NCI-H1694 (cell line): ENCODE results near the gene TGFBR3L.
A peak's percentile ranks its signal among the peaks of the same experiment; 100 is the strongest.

Source experiments
- DNase-seq: peaks from one replicate; lab custom pipeline; 2025; lab: John Stamatoyannopoulos, UW

Gene TGFBR3L

DNA sequence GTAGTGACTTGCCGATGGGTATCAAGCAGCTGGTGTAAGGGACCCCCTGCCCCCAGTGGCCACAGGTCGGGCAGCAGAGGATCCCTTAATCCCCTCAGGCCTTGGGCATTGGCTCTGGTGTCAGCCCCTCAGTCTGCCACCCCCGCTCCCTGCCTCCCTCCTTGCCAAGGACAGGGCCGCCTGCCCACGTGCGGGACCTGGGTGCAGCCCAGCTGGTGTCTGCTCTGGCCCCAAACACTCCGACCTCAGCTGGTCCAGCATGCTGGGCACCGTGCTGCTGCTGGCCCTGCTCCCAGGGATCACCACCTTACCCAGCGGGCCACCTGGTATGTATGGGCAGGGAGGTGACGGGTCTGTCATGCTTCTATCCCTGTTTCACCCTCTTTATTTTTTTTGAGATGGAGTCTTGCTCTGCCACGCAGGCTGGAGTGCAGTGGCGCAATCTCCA, at the start of gene TGFBR3L:
Gene TGFBR3L (plus strand): TSS at position 233 of the 448 bp plus-strand sequence.
- no peak for DNase-seq

DNA sequence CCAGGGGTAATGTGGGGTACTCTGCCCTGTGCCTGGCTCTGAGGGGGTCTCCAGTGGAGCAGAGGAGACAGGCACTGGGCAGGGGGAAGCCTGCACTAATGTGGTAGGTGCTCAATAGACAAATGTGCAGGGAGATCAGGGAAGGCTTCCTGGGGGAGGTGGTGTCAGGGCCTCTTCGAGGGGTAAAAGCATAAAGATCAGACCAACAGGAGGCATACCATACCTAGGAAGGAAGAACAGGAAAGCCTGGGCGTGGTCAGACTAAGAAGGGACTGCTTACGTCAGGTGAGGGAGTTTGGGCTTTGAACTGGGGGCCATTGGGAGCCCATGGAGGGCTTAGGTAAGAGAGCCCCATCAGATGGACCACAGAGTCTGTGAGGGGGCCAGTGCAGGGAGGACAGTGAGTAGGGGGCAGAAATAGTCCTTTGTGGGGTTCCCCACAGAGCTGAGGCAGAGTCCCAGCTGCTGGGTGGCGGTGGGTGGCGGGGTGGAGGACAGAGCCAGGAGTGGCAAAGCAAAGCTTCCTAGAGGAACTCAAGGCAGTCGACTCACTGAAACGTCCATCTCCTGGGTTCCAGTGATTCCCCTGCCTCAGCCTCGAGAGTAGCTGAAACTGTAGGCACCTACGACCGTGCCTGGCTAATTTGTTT, 49.2 kb upstream of the TGFBR3L start:
- DNase-seq: no peak

DNA sequence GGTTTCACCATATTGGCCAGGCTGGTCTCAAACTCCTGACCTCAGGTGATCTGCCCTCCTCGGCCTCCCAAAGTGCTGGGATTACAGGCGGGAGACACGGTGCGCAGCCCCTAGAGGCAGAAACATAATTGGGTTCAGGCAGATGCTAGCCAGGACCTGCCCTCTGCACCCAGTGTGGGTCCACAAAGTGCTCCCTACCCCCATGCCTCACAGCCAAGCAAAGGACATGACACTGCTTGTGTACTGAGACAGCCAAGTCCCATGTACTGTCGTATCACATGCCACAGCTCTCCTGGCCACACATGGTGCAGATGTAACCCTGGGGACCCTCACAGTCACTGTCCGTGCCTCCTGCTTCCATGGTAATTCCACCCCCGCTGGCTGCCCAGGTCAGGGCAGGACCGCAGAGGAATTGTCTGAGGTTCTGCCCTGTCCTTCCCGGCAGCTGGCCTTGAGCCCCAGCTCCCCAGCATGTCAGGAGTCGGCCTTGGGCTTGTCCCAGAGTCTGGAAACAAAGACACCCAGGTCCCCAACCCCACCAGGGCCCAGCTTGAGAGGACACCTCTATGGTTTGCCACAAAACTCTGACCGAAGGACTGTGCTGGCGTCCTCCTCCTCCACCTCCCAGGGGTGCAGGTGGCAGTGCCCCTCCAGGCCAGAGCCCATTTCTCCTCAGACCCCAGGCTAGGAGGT, 48.1 kb upstream of the TGFBR3L start:
- DNase-seq: no peak

DNA sequence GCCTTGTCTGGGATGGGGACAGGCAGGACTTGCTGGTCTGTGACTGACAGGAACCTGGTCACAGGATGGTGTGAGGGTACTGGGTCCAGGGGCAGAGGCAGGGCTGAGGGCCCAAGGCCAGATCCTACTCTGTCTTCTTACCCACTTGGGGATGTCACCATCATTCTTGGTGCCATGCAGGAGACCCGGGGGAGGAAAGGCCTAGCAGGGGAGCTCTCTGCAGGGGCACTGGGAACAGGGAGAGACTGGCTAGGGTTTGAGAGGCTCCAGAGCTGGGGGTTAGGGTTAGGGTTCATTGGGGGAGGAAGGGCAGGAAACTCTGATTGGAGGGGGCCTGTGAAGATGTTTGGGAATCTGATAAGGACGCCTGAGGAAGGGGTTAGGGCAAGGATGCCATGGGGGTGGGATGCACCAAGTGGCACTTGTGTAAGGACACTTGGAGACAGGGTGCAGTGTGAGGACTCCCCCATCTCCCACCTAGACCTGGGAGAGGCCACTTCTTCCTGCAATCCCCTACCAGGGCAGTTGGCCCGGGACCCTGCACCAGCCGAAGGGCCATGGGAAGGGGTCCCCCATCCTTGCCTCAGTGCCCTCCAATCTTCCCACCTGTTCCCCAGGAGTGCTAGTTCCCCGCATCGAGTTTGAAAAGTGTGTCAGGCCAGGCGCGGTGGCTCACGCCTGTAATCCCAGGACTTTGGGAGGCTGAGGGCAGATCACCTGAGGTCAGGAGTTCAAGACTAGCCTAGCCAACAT, 47.4 kb upstream of the TGFBR3L start:
- DNase-seq: no peak

DNA sequence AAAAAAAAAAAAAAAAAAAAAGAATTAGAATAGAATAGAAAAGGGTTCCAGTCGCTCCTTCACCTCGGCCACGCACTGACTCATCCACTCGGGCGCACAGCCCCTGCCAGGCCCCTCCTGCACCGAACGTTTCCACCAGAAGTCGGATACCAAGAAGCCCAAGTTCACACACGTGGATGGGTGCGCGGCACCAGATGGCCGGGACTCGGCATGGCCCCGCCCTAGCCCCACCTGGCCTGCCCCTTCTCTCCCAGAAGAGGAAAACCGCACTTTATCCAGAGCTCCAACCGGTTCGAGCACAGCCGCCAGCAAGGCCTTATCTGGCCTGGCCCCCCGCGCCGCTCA, 46.3 kb upstream of the TGFBR3L start:
- no peak for DNase-seq

DNA sequence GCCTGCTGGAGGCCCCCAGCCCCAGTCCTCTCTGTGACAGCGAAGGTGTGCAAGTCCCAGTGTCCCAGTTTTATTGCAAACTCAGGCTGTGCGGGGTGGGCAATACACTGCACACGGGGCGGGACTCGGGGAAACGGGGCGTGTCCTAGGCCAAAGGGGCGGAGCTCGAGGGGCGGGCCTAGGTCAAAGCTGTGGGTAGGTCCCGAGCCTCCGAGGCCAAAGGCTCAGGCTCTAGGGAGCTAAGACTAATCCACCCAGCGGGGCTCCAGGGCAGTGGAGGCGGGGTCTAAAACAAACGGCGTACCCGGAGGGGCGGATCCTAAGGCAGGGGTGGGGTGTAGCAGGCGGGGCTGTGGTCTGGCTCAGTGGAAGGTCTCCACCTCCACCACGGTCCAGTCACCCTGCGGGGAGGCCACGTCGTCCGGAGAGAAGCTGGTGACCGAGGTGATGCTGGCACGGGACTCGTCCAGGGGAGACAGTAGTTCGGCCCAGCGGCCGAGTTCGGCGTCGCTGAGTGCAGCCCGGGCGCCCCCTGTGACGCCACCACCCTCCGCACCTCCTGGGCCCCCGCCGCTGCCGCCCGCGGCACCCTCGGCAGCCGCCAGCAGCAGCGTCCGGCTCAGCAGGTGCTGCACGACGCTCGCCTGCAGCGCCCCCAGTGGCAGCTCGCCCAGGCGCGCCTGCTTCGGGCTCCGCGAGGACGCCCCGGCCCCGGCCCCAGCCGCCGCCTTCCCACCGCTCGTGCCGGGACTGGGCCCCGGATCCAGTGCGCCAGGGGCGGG, 45.8 kb upstream of the TGFBR3L start:
- no peak for DNase-seq

DNA sequence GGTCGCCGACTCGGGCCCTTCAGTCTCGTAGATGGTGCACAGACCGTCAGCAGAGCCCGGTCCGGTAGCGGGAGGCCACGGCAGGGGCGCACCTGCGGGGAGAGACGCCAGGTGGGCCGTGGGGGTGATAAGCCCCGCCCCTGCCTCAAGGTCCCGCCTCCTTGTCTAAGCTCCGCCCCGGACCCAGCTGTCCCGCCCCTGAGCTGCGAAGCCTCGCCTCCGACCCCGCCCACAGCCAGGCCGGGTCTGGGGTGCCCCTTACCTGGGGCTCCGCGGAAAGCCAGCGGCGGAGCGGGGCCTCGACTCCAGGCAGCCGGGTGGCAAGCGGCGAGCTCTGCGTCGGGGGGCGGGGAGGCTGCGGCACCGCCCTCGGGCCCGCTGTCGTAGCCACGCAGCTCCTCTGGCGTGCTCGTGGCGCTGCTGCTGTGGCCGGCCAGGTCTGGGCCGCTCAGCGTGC, 45.1 kb upstream of the TGFBR3L start:
- DNase-seq: no peak

DNA sequence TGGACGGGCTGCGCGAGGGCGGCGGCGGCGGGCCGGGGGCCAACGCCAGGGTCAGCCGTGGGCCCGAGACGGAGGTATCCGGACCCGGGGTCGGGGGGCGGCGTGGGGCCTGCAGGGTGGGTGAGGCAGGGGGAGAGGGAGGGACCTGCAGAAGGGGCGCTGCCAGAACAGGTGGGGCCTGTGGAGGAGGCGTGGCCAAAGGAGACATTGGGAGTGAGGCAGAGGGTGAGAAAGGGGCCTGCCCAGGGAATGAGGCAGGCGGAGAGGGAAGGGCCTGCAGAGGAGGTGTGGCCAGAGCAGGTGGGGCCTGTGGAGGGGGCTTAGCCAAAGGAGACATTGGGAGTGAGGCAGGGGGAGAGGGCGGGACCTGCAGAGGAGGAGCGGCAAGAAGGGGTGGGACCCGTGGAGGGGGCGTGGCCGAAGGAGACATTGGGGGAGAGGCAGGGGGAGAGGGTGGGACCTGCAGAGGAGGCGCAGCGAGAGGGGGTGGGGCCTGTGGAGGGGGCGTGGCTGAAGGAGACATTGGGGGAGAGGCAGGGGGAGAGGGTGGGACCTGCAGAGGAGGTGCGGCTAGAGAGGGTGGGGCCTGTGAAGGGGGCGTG, 44.6 kb upstream of the TGFBR3L start:
- DNase-seq: no peak

DNA sequence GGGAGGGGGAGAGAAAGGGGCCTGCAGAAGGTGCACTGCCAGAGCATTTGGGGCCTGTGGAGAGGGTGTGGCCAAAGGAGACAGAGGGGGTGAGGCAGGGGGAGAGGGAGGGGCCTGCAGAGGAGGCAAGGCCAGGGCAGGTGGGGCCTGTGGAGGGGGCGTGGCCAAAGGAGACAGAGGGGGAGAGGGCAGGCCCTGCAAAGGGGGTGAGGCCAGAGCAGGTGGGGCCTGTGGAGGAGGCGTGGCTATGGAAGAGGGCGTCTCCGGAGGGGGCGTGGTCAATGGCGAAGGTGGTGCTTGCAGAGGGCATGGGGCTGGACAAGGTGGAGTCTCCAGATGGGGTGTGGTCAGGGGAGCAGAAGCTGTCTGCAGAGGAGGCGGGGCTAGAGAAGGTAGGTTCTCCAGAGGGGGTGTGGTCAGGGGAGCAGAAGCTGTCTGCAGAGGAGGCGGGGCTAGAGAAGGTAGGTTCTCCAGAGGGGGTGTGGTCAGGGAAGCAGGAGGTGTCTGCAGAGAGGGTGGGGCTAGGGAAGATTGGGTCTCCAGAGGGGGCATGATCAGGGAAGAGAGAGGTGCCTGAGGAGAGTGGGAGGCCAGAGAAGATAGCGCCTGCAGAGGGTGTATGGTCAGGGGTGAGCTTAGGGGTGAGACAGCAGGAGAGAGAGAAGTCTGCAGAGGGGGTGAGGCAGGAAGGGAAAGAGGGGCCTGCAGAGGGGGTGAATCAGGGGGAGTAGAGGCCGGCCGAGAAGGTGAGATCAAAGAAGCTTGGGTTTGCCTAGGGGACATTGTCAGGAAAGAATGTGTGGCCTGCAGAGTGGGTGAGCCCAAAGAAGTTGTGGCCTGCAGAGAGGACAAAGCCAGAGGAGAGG, 43.8 kb upstream of the TGFBR3L start:
- DNase-seq: no peak

DNA sequence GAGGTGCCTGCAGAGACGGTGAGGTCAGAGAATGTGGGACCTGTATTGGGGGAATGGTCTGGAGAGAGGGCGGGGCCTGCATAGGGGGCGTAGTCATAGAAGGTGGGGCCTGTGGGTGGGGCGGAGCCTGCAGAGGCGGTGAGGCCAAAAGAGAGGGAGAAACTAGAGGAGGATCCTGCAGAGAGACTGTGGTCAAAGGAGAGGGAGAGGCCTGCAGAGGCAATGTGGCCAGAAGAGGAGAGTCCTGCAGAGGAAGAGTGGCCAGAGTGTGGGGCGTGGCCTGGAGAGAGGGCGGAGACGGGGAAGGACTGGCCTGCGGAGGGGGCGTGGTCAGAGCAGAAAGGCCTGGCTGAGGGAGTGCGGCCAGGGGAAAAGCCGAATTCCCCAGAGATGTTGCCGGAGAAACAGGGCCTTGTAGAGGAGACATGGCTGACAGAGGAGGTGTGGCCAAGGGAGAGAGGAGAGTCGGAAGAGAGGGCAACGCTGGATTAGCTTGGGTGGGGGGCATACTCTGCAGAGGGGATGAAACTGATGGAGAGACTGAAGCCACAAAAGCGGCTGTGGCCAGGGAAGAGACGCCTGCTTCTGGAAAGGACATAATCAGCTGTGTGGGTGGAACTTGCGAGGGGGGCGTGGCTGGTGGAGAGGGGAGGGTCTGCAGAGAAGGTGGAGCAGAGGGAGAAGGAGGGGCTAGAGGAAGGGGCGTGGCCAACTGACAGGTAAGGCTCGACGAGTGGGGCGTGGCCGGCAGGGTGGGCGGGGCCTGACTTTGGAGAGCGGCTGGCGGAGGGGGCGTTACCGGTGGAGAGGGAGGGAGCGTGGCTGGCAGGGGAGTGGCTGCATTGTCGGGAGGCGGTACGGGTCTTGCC, 43.0 kb upstream of the TGFBR3L start:
- DNase-seq: no peak

DNA sequence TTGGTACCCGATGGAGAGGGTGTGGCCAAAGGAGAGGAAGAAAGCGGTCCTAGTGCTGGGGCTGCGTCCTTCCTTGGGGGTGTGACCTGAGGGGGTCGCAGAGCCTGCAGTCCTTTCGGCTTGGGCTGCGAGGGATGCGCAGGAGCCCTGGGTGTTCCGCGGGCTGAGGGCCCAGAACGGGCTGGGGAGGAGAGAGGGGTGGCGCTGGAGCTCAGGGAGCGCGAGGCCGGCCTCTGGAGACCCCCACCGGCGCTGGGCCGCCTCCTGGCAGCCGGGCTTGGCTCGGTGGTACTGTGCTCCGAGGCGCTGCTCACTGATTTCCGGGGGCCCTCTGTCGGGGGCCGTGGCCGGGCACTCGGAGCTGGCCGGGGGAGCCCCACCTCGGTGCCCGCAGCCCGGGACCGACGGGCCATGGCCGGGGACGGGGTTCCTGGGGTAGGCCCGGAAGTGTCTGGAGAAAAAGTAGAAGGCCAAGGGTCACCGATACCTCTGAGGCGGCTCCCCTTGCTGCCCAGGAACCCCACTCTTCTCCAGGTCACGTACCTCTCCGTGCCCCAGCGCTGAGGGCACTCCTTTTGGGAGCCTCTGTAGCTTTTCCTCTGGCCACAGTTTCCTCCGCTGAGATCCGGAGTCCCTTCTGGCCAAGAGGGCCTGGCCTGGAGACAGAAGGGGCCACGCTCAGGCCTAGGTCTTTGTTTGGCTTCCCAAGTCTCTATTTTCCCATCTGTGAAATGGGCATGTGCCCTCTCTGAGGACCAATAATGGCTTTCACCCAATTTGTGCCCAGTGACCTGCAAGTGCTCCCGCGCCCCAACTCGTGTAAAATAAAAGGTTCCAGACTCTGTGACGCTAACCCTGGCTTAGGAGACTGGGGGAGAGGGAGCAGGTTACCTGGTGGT, 42.1 kb upstream of the TGFBR3L start:
- DNase-seq: no peak

DNA sequence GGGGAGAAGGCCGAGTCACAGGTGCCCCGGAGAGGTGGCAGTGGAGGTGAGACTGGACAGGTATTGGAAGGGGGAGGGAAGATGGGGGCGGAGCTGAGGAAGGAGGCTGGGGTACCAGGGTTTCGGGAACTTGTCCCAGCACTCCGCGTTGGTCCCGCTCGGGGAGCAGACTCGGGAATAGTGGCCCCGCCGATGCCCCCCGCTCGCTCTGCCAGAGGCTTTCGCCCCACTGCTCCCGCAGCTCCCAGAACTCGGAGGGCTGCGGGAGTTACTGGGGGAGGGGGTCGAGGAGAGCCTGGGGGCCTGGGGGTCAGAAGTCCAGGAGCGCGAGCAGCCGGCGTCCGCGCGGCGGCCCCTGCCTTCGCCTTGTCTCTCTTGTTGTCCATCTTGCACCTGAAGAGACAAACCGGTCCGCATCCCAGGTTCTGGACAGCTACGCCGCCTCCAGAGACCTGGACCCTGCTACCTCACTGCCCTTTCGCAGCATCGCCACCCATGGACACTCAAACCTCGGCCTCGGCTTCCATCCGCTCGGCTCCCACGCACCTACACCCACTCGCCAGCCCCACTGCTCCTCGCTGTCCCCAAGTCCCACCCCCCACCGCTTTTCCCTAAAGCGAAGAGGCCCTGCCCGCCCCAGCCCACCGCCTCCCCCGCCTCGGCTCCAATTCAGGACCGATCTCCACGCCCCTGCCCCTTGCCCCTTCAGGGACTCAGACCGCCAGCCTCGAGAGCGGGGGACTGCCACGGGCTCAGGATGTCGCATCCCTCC, 41.1 kb upstream of the TGFBR3L start:
- no peak for DNase-seq

DNA sequence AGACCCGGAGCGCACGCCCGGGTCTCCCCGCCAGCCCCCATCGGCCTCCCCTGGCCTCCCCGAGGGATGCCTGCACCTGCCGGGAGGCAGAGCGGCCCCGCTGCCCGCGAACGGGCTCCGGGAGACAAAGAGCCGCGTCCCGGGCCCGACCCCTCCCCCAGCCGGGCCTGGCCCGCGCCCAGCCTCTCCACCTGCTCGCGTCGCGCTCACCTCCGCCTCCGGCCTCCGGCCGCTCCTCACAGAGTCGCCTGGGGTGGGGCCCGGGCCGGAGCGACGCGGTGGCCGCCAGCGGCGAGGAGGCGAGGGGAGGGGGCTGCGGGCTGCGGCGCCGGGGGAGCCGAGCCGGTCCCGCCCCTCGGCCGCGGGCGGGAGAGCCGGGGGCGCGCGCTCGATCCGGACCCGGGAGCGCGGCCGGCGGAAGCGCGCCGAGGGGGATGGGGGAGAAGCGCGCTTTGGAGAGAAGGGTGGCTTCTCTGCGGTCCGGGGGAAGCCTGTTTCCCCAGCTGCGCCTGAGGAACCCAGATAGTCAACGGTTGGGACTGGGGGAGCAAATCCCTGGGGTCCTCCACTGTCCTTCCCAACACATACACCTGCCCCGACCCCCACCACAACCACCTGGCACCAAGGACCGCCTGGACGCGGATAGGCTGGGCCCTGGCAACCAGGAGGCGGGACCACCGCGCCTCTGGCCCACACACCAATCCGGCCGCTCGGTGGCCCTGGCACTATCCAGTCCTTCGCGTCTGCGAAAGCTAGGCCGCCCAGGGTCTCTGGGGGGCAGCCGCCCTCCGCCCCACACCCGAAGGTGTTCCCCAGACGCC, 40.3 kb upstream of the TGFBR3L start, which contains the start of gene PRR36:
Gene PRR36 (minus strand): TSS at position 315 of the 821 bp plus-strand sequence. CDS start 701 bp downstream, outside the sequence.
- DNase-seq: peak; percentile 72

DNA sequence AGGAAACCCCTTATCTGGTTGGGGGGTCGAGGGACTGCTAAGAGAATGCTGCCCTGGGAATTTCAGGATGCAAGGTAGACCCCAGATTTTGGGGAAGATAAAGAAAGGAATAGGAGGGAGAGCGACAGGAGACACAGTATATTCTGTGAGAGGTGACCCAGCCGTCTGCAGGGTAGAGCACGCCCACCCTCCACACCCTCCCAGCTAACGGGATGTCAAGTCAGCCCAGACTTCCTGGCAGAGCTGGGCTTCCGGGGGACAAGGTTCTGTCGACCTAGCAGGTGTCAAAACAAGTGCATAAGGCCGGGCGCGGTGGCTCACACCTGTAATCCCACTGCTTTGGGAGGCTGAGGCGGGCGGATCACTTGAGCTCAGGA, 39.7 kb upstream of the TGFBR3L start:
- DNase-seq: no peak

DNA sequence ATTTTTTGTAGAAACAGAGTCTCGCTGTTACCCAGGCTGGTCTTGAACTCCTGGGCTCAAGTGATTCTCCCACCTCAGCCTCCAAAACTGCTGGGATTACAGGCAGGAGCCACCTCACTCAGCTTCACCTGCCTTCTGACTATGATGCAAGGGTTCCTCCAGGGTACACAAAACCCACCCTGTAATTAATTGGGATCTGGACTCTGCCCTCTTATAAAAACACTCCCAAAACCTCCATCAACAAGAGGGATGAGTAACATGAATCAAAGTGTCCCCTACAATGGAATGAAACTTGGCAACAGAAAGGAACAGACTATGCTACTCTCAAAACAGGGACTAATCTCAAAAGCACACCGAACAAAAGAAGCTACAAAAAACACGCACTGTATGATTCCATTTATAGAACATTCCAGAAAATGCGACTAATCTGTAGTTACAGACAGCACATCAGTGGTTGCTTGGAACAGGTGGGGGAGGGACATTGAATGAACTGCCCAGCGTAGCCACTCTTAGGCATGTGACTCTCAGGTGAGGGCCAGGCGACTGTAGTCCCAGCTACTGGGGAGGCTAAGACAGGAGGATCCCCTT, 37.3 kb upstream of the TGFBR3L start:
- no peak for DNase-seq

DNA sequence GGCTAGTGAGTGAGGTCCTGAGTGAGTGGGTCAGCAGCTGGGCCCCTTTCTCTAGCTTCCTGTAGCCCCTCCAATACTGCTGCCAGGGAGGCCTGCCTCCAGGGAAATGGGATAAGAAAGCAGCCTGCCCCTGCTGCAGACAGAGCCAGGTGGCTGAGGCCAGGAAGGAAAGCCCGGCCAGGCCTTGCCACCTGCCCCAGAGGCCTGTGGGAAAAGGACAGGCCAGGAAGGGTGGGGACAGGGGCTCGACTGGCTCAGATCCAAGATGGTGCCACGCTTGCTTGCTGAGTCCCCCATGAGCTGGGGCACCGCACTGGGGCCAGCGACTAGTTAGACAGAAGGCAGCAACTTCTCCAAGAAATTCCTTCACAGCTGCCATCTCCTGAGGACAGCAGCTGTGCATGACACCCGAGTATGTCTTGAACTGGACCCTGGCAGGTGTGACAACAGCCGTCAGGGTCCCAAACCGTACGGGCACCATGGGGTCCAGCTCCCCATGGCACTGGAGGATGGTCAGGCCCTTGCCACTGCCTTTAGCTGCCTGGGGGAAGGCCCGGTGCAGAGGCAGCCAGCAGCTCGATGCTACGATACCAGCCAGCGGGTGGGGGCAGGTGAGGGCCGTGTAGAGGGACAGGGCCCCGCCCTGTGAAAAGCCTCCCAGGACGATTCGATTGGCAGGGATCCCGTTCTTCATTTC, 35.4 kb upstream of the TGFBR3L start:
- no peak for DNase-seq
